ENCODE measurements around the gene MAPKAP1.

The MAPKAP1 gene

DNA sequence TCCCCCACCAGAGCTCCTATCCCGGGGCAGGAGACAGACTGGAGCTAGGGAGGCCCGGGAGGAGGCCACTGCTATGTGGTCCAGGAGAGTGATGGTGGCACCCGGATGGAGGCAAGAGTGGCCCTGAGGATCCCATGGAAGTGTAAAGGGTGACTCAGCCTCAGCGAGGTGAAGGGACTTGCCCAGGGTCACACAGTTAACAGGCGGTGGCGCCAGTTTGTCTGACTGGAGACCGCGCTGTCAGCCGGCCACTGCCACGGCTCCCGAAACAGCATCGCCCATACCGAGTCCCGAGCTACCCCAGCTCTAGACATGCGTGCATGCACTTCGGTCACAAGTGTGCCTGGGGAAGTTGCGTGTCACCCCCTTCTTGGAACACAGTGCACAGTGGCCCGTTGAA is 279.5 kb downstream of the MAPKAP1 start:
- DNase-seq, result no peak

DNA sequence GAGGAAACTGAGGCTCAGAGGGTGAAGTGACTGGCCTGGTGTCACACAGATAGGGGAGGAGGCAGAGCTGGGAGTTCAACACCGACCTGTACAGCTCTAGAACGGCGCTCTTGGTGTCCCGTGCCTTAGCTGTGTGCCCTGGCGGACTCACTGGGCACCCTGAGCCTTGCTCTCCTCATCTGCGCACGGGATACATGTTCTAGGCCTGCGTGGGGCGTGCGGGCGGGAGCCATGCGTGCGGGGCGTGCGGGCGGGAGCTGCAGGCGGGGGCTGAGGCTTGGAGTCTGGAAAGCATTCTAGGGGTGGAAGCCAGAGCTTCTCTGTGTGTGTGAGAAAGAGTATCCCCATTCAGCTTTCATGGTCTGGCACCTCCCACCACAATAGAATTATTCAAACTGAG is 280.1 kb downstream of the MAPKAP1 start:
- no peak for DNase-seq

DNA sequence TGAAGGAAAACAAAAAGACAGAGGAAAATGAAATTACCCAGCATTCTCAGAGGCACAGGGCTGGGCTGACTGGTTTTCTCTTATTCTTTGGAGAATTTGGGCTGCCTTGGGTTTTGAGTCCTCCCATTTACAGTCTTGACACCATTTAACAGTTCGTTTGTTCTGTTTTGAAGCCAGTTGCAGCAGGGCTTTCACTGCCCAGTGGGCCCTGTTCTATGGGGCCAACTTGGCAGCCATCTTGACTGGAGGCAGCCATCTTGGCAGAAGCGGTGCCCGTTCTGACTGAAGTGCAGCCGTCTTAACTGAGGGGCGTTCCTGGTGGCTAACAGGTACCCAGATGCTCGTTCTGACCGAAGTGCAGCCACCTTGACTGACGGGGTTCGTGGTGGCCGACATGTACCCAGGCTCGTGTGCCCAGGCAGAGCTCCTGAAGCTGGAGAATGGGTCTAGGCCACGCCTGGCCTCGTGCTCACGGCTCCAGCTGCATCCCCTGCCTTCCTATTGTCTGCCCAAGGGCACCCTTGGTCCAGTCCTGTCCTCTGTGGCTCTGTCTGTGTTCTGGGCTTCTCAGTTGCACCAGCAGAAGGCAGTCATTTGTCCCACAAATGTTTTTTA is 281.0 kb downstream of the MAPKAP1 start:
- no peak for DNase-seq

DNA sequence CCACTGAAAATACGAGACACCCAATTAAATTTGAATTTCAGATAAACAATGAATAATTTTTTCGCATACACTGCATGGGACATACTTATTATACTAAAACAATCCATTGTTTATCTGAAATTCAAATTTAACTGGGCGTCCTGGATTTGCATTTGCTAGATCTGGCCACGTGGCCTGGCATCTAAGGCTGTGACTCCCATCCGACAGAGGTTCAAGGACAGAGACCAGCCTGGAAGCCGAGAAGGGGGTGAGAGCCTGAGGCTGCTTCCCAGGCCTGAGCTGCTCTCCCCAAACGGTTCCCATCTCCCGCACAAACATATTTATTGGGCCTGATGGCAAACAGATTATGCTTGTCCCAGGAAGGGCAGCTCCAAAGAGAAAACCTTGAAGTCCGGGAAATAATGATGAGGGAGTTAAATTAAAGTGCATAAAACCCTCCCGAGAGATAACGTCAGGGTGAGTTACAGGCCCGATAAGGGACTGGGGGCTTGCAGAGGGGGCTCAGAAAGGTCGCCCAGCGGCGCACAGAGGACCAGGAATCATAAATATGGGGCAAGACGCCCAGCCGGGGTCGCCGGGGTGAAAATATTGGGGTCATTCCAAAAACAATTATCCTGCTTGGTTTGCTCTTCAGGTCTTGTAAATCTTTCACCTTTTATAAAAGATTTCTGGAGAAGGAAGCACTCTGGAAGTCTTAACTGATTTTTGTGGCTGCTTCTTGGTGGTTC is 281.7 kb downstream of the MAPKAP1 start:
- no peak for DNase-seq

DNA sequence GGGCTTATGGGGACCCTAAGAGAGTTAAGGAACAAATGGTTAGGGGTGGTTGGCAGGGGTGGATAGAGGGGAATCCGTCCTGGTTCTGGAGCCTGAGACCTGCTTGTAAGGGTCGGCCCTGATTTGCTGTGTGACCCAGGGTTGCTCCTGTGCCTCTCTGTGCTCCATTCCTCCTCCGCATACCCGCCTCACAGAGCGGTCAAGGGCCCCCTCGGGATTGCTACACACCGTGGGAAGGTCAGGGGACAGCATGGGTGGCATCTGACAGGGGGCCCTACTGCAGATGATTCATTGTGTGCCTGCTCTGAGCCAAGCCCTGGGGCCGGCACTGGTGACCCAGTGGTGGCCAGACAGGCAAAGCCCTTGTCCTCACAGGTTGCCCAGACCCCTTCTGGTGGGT is 283.0 kb downstream of the MAPKAP1 start:
- DNase-seq, result no peak

DNA sequence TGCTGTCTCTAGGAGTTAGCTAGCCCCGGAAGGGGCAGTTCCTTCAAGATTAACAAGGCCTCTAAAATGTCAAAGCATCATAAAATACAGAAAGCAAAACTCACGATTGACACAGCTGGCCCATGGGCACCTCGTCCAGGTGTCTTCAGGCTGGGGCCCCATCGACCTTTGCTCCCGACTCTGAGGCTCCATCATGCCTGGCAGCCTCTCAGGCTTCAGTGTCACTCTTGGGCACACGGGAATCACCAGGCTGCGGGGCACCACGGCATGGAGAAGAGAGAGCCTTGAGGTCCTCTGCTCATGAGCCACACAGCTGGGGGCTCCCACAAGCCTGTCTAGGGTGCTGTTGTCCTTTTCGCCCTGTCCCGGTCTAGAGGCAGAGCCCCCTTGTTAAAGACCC is 284.2 kb downstream of the MAPKAP1 start:
- DNase-seq, result no peak

DNA sequence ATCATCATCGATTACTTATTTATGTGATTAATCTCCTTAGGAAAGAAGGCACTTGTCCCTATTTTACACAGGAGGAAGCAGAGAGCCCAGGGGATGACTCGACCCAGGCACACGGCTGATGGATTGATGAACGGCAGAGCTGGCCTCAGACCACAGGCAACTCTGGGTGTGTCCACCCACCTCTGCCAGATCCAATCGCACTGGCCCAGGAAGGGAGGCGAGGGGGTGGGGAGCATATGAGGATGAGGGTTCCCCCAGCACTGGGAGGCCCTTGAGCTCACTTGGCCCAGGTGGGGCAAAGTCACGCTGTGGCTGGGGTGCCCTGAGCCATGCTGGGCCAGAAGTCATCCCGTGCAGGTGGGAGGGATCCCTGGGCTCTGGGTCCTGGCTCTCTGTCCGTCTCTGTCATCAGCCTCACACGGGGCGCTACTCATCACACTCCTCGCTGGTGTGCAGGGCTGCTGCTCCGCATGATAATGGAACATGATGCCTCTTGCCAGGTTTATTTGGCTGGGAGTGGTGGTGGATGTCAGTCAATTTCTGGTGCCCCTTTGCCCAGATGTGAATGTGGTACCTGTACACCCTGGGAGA is 285.3 kb downstream of the MAPKAP1 start:
- no peak for DNase-seq

DNA sequence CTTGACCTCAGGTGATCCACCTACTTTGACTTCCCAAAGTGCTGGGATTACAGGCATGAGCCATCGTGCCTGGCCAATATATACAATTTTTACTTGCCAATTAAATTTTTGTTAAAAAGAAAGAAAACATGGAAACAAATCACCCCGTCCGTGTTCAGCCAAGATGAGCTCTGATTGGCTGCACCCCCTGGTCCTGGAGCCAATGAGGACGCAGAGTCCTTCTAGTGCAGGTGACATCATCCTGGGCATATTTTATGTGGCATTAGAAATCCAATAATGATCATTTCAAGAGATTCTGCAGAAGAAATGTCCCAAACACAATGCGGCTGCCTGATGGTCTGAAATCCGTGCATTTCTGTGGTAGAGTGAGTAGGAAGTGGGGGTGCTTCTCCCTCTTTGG is 285.8 kb downstream of the MAPKAP1 start:
- no peak for DNase-seq

DNA sequence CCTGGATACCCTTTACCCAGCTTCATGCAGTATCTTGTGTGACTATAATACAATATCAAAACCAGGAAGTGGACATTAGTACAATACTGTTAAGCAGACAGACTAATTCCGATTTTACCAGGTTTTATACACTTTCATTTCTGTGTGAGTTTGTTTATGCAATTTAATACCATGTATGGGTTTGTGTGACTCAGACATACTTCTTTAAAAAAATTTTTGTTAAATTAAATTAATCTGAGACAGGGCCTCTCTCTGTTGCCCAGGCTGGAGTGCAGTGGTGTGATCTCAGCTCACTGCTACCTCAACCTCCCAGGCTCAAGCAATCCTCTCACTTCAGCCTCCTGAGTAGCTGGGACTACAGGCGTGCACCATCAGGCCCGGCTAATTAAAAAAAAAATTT is 288.6 kb downstream of the MAPKAP1 start:
- DNase-seq, result no peak

DNA sequence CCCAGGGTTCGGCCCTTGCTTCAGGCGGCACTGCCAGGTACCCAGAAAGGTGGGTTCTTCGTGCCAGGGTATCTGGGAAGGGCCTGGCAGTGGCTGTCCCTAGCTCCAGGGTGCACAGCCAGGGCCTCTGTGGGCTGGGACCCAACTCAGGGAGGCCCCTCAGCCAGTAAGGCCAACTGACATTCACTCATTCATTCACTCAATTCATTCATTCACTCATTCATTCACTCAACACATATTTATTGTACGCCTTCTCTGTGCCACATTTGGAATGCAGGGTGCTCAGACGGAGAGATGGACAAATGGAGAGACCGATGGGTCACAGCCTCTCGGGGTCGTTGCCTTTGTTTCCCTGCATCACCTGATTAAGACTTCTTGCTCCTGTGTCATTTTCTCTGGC is 290.5 kb downstream of the MAPKAP1 start:
- no peak for DNase-seq

DNA sequence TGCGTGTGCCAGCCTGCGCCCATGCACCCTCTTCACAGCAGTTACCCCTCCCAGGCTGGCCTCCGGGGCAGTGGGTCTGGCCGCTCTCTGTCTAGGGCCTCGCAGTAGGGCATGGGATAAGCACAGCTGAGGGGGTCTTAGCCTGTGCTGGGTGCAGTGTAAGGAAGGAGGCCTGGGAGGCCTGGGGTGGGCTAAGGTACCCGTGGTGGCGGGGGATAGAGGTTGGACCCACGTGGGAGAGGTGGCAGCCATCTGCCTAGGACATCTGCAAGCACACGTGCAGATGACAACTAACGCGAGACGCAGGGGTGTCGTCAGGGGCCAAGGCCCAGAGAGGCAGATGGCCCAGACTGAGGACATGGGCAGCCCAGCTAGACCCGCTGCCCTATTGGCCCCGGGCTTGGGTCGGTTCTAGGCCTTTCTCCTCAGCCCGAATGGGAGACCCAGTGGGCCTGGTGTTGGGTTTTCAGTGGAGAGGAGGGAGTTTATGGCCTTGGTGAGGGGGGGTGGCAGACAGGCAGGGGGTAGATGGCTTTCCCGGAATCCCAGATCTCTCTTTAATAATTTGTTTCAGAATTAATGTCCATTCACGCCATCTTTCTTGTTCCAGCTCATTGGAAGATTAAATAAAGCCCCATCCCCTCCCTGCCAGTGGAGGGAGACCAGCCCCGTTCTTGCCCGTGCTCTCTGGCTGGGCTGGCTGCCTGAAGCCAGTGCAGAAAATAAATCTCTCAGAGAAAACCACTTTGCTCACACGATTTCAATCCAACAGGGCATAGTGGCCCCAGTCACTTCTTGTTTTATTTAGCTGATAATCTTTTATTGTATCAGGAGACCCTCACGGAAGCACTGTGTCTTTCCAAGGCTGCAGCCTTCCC is 291.2 kb downstream of the MAPKAP1 start:
- DNase-seq, result no peak

DNA sequence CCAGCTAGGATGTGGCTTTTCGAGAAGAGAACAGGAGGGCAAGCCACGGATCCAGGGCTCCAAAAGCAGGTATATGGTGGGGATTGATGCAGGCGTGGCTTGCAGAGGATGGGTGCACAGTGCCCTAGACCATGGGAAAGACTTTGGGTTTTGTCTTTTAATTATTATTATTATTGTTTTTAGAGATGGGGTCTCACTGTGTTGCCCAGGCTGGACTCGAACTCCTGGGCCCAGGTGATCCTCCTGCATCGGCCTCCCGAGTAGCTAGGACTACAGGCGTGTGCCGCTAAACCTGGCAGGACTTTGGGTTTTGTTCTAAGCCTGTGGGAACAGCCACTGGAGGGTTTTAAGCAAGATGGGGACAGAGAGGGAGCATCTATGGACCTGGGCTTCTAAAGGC is 293.4 kb downstream of the MAPKAP1 start:
- no peak for DNase-seq

DNA sequence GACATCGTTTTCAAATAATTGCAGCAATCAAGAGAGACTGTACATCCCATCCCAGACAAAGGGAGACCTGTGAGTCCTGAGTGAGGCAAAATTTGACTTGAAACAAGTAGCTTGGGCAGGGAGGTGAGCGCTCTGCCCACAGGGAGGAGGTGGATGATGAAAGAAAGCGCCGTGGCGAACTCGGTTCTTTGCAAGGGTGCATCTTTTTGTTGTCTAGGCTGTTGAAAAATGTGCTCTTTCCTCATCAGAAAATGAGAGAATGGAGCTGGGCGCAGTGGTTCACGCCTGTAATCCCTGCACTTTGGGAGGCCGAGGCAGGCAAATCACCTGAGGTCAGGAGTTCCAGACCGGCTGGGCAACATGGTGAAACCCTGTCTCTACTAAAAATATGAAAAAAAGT is 294.8 kb downstream of the MAPKAP1 start:
- no peak for DNase-seq

DNA sequence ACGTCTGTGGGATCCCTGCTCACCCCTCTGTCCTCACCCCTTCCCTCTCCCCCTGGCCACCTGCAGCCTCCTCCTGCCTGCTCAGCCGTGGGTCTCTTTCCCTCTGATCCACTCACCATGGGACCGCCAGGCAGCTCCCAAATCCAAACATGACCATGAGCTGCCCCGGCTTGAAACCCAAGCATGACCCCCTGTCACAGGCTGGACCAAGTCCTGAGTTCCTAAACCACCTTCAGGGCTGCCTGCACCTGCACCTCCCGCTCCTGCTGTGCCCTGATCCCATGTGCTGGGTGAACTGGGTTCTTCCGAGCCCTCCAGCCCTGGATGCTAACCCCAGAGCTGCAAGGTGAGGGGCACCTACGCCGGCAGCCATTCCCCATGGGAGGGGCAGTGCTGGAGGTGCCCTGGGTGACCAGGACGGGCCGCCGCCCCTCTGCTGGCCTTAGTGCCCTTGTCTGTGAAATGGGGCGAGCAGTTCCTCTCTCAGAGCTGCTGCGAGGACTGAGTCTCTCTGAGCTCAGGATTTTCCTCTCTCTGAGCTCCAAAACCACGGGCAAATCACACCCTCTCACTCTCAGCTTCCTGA is 295.7 kb downstream of the MAPKAP1 start:
- DNase-seq, result no peak

DNA sequence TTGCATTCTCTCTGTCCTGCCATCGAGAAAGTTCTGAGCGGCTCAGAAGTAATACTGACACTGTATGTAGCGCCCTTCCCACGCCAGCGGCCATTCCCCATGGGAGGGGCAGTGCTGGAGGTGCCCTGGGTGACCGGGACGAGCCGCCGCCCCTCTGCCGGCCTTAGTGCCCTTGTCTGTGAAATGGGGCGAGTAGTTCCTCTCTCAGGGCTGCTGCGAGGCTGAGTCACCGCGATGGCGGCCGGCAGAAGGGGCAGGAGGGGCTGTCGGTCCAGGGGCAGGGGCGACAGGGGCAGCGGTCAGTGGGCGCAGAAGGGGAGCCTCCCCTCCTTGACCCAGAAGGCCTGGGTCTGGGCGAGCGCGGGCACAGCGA is 296.5 kb downstream of the MAPKAP1 start:
- no peak for DNase-seq

DNA sequence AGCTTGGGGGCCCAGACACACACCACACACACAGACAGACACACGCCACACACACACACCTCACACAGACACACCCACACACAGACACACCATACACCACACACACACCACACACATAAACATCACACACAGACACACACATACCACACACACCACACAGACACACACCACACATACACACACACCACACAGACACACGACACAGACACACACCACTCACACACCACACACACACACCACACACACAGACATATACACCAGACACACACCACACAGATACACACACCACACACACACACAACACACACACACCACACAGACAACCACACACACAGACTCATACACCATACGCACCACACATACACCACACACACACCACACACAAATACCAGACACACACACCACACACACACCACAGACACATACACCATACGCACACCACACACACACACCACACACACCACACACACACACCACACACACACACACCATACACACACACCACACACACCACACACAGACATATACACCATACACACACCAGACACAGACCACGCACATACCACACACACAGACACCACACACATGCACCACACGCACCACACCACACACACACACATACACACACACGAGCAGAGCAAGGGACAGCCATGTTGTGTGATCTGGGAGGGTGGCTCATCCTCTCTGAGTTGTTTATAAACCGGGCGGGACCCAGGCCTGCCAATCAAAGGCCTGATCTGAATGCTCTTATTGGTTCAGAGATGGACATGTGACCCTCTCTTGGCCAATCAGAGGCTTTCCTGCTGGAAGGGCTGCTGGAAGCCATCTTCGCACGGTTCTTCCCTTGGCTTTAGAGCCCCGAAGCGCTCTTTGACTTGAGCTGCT is 297.1 kb downstream of the MAPKAP1 start:
- peak; percentile 59 for DNase-seq

DNA sequence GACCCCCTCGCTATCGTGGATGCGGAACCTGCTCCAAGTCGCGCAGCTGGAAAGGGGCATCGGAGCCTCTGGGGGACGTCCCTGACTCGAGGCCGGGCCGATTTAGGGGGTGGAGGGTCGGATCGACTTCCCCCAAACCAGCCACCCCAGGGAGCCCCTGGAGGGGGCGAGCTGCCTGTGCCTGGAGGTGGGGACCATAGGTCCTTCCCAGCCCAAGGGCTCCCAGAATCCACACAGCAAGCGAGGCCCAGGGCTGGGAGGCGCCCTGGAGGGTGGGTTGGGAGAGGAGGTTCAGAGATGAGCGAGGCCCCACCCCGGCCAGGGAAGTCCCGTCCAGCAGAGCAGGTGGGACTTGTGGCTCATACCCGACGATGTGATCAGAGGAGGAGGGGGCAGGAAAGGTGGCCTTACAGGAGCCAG is 297.8 kb downstream of the MAPKAP1 start:
- no peak for DNase-seq

DNA sequence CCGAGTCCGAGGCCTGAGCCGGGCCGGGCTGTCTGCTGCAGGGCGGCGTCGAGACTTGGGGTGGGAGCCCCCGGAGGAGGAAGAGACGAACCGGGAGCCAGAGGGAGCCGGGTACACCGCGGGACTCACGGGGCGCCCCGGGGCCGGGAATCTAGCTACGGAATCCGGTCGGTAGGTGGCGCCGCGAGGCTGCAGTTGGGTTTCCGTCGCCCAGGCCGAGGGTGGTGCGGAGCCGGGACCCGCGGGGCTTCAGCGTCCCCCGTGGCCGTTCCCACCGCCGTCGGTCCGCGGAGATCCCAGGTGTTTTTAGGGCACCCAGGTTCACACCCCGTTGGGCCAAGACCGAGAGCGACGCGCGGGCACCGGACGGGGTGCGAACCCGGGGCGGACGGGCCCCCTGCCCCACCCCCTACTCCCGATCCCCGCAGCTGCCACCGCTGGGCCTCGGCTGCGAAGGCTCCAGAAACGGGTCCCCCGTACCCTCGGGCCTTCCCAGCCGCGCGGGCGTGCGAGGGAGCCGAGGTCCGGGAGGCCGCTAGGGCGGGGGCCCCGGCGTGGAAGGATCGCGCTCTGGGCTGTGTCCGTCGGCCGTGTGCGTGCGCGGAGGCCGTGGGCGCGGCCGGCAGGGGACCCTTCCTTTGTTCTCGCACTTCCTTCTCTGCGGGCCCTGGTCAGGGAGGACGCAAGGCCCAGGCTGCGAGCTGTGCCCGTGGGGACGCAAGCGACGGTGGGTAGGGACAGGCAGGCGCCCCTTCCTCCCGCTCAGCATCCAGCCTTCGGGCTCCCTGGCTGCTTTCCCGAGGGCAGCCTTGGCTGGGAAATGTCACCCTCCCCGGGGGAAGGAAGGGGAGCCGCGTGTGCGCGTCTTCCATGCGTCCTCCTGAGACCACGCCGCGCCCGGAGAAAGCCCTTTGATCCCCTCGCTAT is 298.8 kb downstream of the MAPKAP1 start:
- peak; percentile 79 for DNase-seq

DNA sequence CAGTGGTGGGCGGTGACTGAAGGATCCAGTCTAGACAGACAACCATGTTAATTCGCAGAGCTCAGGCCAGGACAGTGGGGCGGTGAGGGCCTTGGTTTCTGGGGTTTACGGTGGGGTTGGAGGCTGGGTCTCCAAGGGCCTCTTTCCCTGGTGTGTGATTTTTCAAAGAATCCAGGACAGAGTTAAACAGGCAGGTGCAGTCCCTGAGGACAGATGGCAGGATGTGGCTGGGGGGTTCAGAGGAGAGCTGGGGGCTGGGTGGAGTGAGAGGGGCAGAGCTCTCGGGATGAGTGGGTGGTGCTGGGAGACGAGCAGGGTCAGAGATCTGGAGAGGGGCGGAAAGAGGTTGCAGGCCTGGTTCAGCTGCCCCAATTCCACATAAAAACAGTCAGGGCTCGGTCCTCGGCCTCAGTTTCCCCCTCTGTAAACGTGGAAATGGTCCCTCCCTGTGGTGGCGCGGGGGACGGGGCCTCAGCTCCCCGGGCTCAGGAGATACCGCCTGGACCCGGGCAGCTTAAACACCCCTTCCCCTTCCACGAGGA is 299.5 kb downstream of the MAPKAP1 start:
- no peak for DNase-seq

DNA sequence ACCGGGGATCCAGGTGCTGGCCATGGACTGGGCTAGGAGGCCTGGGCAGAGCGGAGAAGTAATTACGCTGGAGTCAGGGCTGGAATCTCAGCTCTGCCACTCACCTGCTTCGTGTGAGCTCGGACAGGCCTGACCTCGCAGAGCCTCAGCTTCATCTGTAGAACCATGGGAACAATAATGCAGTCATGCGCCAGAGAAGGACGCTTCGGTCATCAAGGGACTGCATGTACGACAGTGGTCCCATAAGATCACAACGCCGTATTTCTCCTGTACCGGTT is 300.3 kb downstream of the MAPKAP1 start:
- no peak for DNase-seq
